Stimulated activated CD8-positive, alpha-beta memory T cell treated with anti-CD3 and anti-CD28 coated beads, Interleukin-2, amount 100 ng/mL, for 48 hours (primary cell): ENCODE data around the gene PTPRS.

Experiments
- DNase-seq, 2 donors: peaks; one replicate each; pipeline ENCODE4 v3.0.0-alpha.2; 2020; ENCODE audit warnings: low read depth in 2 of 2

The PTPRS gene

GRCh38 chr19:5355076-5355475 lies 14.5 kb upstream of the PTPRS start:
- no peak for DNase-seq

DNA sequence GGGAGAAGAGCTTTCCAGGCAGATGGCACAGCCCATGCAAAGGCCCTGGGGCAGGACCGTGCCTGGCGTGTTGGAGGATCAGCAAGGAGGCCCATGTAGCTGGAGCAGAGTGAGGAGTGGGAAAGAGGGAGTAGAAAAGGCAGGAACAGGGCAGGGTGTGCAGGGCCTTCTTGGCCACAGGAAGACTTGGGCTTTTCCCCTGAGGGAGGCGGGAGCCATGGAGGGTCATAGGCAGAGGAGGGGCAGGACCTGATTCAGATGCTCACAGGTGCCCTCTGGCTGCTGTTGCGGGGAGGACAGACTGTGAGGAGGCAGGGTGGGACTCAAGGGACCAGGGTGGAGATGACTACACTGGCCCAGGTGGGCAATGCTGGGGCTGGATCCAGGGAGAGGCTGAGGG lies 13.8 kb upstream of the PTPRS start:
- DNase-seq: no peak

GRCh38 chr19:5352229-5352763 lies 11.7 kb upstream of the PTPRS start:
- DNase-seq: no peak

GRCh38 chr19:5351731-5352228 lies 11.2 kb upstream of the PTPRS start:
- DNase-seq: no peak

DNA sequence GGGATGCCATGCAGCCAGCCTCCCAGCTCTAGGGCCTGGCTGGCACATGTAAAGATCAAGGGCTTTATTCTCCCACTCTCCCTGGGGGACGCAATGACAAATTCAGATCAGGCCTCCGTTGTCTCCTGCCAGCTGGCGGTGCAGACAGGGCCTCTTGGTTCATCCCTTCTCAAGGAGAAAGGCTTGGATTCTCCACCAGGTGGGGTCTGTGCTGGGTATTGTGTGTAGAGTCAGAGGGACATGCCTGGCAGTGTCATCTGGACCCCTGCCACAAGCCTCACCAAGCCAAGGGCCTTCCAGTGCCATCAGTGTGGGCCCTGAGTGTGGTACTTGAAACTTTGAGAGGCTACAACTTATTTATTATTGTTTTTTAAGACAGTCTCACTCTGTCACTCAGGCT lies 8.4 kb upstream of the PTPRS start:
- DNase-seq: no peak

DNA sequence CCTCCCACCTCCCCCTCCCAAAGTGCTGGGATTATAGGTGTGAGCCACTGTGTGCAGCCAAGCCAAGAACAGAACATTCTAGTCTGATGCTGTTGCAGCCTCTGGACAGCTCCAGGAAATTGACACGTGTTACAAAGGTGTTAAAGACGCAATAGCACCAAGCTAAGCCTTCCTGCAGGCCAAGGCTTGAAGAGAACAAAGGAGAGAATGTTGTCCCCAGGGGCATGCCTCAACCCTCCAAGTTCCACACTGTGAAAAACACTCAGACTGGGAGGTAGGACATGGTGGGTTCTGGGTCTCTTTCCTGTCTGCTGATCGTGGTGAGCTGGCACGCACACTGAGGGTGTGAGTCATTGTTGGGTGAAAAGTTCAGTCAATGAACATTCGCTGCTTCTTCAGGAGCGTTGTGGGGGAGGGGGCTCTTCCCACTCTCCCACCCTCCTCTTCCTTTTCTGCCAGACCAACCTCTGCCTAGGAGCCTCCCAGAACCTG lies 5.3 kb upstream of the PTPRS start:
- DNase-seq: no peak

- DNase-seq: no peak
These were observed 3.2 kb upstream of the PTPRS start for GRCh38 chr19:5343848-5344247.

DNA sequence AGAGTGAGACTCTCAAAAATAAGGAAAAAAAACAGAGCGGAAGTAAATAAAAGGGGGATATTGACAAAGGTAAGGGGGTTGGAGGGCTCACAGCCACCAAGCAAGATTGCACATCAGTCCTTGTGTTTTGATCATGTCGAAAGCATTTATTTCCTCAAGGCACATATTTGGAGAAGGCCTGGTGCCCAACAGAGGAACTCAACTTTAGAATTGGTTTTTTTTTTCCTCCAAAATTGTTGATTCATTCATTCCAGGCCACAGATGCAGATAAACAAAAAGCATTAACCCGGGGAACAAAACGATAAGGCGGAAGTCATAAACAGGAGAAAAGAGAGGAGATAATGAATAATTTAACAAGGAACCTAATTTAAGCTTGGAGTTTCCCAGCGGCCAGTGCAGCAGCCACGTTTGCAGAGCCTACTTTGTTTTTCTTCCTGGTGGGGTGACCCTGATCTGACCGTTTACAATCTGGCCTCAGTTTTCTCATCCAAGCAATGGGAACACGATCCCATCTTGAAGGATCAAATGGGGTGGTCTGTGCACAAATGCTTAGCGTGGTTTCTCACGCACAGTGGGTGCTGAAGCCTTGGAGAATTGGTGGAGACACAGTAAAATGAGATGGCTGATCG lies 2.1 kb upstream of the PTPRS start:
- no peak for DNase-seq

- no peak for DNase-seq
These were observed 1.4 kb upstream of the PTPRS start for GRCh38 chr19:5341981-5342380.

GRCh38 chr19:5341448-5341820 lies 822 bp upstream of the PTPRS start:
- no peak for DNase-seq

GRCh38 chr19:5339950-5340636 lies 519 bp downstream of the PTPRS start:
- no peak for DNase-seq

DNA sequence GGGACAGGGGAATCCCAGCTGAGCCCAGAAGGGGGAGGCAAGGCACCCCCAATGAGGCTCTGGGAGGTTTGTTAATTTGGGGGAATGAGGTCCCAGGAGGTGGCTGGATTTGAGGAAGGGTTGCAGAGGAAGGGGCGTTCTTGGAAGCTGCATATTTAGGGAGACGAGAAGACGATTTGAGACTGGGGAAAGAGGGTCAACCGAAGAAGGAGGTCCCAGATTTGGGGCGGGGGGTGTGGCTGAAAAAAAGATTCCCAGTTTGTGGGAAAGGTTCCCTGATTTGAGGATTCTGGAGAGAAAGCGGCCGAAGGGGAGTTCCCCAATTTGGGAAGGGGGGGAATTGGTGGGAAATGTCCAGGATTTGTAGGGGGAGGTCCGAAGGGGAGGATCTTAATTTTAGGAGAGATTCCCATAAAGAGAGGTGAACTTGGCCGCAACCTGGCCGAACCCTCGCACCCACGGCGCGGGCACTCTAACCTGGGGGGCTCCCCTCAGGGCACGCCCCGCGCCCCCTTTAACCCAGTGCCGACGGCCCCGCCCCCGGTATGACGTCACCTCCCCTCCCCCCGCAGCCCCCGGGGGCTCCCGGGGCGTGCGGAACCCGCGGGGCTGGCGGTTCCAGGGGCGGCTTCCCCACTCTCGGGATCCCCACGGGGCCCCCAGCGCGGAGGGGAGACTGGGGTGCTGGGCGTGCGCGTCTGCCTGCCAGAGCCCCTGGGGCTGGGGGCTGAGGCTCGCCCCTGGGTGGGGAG lies 1.2 kb downstream of the PTPRS start:
- DNase-seq: no peak

- DNase-seq: no peak
These were observed 1.9 kb downstream of the PTPRS start for GRCh38 chr19:5338656-5339197.

- DNase-seq: no peak
These were observed 2.6 kb downstream of the PTPRS start for GRCh38 chr19:5337708-5338655.

DNA sequence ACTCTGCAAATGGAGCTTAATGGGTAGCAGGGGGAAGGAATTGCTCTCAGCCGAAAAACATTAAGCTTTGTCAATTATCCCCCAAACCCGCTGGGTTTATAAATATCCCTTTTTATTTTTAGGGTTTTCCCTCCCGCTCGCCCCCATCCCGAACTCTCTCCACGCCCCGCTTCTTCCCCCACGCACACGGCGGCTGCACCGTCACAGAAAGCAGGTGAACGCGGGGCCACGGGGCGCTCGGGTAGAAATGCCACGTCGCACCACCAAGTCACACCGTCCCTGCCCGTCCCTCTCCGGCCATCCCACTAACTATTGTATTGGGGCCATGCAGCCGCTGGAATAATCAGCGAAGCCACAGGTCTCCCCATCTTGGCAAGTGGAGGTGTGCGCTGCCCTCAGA lies 3.5 kb downstream of the PTPRS start:
- DNase-seq: no peak

DNA sequence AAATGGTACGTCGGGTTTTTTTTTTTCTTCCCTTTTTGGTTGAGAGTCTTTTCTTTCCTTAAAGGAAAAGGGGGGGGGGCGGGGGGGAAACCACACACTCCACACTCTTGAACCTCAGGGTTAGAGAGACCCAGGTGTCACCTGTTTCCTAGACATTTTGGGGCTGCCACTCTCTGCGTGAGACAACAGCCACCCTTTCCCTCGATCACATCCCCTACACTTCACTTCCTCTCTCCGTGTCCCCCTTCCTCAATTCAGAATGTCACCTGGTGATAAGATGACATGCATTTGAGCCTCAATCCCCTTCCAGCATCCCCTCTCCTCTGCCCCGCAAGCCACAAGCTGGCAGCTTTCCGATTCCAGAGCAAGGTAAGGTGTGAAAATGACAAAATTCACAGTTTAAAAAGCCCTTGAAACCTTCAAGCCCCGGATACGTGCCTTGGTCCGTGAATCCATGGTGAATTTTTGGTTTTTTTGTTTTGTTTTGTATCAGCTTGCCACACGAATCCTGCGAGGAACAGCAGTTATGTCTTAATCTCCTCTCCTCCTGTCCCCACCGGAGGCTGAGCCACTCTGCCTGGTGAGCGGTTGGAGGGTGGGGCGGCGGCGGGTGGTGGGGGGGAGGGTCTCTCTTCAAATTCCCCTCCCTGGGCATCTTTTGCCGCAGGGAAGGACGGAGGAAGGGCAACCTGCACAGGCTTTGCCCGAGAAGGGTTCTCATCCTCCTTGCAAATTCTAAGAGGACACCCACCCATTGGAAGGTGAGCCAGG lies 4.2 kb downstream of the PTPRS start:
- DNase-seq: no peak

DNA sequence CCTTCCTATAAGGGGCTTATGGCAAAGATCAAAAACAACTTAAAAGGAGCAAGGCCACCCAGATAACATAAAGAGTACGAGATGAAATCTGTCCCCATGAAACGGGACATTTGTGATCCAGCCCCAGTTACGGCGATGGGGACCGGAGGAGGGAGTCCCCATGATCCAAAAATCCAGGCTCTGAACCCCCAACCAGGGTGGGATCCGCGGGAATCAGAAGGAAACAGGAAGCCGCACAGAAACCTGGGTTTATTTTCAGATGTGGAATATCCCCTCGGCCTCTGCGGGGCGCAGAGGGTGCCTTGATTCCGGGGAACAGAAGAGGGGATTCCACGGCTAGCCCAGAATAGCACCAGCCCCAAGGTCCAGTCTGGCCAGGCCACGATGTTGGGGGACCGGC lies 5.0 kb downstream of the PTPRS start:
- no peak for DNase-seq

DNA sequence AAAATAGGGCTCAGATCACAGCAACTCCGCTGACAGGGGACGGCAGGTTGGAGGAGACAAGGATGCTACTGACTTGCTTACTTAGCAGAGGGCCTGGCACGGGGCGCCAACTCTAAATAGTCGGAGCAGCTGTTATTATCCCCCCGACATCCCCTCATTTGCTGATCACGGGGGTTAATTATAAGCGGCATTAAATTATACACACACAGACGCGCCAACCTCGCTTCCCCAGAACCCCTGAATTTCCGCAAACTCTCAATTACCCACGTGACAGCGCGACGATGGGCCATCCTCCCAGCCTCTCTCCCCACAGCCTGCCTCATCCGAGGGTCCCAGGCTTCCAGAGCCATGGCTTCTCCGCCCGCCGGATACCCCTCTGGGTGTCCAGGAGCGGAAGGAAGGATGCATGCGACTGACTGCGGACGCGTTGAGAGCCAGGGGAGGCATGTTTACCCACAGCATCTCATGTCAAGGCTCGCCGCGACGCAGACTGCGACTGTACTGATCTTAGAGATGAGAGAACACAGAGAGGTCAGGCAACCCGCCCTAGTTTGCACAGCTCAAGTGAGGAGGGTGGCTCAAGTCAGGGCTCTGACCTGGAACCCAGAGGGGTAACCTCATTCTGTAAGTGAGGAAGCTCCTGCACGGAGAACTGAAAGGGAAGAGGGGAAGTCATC lies 5.7 kb downstream of the PTPRS start:
- no peak for DNase-seq

GRCh38 chr19:5334366-5334739 lies 6.3 kb downstream of the PTPRS start:
- no peak for DNase-seq
